Hematopoietic multipotent progenitor cell treated with erythropoietin and hydrocortisone succinate and interleukin-3 and kit ligand, for 4 days (in vitro differentiated cells): ENCODE measurements around the gene FBLN2.

ENCODE experiments used
- DNase-seq: peaks from one replicate; pipeline ENCODE4 v3.0.0-alpha.2; 2015

The FBLN2 gene

GRCh38 chr3:13628841-13629551, 80.1 kb downstream of the FBLN2 start:
- no peak for DNase-seq

GRCh38 chr3:13629644-13630043, 80.7 kb downstream of the FBLN2 start:
- DNase-seq: no peak

GRCh38 chr3:13631256-13631655, 82.3 kb downstream of the FBLN2 start:
- DNase-seq: no peak

GRCh38 chr3:13633176-13633575, 84.3 kb downstream of the FBLN2 start:
- DNase-seq: no peak

DNA sequence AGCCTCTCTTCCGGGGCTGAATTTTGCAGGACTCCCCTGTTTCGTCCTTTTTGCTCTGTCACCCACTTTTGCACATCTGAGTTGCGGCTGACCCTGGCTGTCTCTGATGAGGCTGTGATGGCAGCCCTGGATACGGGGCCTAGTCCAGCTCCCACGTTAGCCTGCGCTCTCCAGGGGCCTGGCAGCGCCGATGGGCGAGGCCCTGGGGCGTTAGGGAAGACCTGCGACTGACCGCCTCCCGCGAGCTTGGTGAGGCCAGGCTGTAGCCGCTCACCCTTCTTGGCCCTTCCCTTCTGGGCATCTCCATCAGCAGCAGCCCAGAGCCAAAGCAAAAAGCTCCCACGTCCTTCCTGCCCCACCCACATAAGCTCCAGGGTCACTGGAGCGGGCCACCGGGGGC, 85.2 kb downstream of the FBLN2 start:
- no peak for DNase-seq

DNA sequence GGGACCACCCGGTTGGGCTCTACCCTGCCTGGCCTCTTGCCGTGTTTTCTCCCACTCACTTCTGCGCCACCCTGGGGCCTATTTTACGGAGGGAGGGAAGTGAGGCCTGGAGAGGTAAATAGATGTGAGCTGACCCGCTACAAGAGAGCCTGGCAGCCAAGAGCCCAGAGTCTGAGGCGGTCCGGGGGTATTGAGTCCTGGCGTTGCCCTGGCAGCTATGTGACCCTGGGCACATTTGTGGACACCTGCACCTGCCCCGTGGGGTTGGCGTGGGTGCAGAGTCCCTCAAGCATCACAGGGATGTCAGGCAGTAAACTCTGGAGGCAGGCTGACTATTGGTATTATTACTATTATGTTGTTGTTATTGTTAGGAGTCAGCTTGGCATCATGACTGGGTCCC, 85.7 kb downstream of the FBLN2 start:
- DNase-seq: no peak

DNA sequence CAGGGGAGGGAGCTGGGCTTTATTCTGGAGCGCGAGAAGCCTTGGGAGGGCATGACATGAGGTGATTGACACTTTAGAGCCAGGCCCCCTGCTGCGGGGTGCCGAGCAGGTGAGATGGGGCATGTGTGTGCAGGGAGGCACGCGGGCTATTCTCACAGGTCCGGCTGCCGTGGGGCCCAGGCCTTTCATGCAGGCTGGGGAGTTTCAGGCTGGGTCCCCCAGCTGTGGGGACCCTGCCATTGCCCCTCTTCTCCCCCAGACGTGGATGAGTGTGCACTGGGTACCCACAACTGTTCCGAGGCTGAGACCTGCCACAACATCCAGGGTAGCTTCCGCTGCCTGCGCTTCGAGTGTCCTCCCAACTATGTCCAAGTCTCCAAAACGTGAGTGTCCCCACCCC, 87.3 kb downstream of the FBLN2 start:
- DNase-seq: no peak

DNA sequence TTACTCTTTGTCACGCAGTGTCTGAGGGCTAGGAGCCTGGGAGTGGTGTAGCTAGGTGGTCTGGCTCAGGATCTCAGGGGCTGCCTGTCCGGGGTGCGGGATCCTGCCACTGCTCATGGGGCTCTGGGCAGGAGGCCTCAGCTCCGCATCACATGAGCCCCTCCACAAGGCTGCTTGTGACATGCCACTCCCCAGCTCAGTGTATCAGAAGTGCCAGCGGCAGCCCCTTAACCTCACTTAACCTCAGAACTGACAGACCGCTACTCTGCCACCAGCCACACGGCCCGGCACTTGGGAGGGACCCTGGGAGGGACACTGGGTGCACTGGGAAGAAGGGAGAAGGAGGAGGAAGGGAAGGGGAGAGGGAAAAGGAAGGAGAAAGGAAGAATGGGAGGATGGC, 87.9 kb downstream of the FBLN2 start:
- DNase-seq: no peak

DNA sequence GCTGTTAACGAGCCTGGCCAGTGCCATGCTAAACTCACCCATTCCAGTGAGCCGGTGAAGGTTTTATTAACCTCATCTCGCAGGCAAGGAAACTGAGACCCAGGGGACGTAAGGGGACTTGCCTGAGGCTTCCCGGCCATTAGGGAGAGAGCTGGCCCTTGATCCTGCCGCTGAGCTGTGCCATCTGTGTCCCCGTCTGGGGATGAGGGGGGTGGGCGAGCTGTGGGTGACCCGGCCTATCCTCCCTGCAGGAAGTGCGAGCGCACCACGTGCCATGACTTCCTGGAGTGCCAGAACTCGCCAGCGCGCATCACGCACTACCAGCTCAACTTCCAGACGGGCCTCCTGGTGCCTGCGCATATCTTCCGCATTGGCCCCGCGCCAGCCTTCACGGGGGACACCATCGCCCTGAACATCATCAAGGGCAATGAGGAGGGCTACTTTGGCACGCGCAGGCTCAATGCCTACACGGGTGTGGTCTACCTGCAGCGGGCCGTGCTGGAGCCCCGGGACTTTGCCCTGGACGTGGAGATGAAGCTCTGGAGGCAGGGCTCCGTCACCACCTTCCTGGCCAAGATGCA, 88.5 kb downstream of the FBLN2 start:
- no peak for DNase-seq

DNA sequence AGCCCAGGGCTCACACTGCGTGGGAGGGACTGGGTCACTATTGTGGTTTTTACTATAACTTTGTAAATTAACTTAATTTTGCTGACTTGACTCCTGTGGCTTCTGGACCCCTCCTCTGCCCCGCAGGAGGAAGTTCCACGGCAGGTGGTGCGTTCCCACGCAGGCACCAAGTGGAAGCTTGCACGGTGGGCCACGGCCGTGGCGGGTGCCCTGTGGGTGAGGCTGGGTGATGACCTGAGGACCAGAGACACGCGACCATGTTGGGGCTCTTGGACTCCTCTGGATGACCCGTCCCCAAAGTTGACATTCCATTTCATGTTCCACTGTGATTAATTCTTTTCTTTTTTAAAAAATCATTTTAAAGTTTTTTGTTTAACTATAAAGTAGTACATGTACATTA, 89.0 kb downstream of the FBLN2 start:
- no peak for DNase-seq

- no peak for DNase-seq
These were observed 90.0 kb downstream of the FBLN2 start for GRCh38 chr3:13638927-13639326.

- no peak for DNase-seq
These were observed 93.7 kb downstream of the FBLN2 start for GRCh38 chr3:13642597-13642996.

- no peak for DNase-seq
These were observed 95.6 kb downstream of the FBLN2 start for GRCh38 chr3:13644341-13645117.

DNA sequence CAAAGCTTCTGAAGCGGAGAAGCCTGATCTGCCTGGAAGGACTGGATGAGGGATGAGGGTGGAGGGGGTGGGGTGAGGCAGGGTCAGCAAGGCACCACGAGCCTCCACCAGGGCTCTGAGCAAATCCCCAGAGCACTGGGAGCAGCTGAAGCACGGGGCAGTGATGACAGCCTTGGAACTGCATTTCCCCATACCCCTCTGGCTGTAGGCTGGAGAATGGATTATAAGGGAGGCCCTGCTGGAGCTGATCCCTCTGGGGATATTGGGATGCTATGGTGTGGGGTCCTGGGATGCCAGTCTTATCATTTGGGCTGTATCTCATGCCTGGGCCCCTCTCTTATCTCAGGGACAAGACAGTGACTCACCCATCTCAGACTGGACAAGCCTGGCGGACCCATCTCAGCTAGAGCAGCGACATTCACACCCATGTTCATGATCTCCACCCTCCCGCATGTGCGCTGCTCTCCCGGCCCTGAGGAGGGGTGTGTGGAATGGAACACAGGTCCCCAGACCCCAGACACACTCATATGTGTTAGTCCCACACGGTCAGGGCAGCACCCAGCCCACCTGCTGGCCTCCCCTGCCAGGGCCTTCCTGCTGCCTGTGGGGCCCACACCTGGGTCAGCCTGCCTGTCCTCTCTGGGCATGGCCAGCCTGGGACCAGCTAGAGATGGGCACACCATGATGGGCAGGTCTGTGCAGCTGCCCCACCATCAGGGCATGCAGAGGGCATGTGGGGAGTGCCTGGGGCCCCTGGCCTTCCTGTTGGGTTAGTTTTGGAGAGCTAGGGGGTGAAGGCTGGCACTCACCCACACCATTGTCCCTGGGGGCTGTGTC, 97.1 kb downstream of the FBLN2 start:
- no peak for DNase-seq

DNA sequence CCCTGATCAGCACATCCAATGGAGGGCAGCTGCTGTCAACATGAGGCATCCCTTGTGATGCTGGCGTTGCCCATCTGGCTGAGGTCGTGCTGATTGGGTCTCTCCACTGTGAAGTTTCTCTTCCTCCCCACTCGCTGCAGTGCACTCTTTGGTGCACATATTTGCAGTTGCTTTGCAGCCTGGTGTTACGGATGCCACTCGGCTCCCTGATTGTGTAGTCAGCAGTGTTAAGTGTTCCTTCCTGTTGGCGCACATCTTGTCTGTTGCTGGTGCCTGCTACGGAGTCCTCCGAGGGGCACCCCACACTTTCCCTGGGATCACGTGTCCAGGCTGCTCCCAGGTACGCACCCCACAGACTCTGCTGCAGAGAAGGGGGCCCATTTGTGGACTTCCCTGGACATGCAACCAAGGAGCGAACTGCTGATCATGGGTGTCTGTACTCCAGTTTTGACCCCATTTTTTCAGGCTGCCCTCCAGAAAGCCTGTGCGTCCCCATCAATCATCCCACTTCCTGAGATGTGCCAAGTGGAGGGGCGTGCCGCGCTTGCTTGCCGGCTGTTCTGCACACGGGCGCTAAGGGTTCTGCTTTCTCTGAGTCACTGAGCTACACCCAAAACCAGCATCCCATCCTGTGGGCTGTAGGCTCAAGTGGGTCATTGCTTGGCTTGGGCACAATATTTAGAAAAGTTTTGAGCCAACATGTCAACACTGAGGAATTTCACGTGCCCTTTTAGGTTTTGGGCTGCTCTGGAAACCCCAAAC, 98.6 kb downstream of the FBLN2 start:
- DNase-seq: peak; percentile 91

DNA sequence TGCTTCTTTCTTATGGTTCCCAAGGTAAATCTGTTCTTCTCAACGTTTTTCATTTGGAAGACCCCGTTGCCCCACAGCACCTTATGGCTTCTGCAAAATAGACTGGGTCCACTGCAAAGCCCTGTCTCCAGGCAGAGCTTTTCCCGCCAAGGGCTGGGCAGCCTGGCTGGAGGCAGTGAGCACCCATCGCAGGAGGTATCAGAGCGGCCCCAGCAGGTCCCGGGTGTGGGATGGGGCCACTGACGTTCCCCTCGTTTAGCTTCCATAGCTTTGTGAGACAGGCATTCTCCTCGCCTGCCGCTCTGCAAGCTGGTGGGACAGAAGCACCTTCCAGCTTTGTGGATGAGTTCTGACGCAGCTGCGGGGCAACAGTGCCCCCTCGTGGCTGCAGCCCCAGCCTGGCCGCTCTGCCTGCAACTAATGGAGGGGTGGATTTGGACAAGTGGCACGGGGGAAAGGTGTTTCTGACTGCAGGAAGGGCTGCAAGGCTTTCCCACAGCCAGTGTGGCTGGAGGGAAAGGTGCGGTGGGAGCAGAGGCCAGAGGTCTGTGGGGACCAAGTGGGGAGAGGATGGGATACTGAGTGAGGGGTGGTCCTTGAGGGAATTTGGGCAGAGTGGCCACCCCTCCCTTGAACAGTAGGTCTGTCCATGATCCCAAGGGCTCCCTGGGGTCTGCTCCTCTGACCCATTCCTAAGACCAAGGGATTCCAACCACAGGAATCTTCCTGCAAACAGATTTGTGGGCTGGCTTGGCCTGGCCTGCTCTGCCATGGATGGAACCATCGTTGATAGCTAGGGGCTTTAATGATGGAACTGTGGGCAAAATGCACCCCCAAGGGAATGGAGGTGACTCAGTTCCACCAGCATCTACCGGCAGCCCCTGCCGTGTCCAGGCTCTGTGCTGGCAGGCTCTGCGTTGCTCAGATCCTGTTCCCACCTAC, 99.4 kb downstream of the FBLN2 start:
- DNase-seq: peak; percentile 88

- DNase-seq: peak; percentile 96
These were observed 101.5 kb downstream of the FBLN2 start for GRCh38 chr3:13650210-13651056.

DNA sequence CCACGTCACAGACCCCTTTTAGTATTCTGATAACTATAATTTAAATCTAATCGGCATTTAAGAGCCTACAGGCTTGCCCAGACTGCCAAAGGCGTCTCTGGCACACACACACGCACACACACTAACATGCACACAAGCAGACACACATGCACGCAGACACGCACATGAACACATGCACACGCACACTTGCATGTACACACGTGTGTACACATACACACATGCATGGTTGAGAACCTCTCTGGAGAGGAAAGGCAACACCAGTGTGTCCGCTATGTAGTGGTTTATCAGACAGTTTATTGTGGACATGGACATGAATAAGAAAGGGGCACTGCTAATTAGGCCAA, 102.1 kb downstream of the FBLN2 start:
- no peak for DNase-seq

GRCh38 chr3:13651775-13652428, 103.0 kb downstream of the FBLN2 start:
- DNase-seq: no peak

DNA sequence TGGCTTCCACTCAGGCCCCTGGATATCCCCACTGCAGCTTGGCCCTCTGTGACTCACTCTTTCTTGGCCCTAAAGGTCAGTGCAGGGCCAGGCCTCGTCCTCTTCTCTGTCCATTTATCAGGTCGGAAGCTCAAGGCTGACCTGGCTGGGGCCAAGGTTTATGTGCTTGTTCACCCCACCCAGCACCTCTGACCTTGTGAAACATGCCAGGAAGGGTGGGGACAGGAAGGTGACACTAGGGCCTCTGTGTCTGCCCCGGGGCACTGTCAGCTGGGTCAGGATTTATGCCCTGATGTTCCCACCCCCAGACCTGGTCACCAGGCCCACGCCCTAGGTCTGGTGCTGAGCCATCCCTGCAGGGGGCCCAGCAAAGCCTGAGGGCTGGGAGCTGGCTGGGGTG, 103.8 kb downstream of the FBLN2 start:
- DNase-seq: no peak
